HG03442 (cell line): Measurements from ENCODE around the gene IFT88.

Source experiments
- ATAC-seq: cut with Tn5 transposase; IDR thresholded peaks from one replicate; pipeline ENCODE4 v1.9.1; 2021; ENCODE audit warnings: mild to moderate bottlenecking, moderate library complexity; ENCODE audit not compliant: unreplicated experiment

Gene IFT88

GRCh38 chr13:20714161-20714560, 147.2 kb downstream of the IFT88 start:
- no peak for ATAC-seq

DNA sequence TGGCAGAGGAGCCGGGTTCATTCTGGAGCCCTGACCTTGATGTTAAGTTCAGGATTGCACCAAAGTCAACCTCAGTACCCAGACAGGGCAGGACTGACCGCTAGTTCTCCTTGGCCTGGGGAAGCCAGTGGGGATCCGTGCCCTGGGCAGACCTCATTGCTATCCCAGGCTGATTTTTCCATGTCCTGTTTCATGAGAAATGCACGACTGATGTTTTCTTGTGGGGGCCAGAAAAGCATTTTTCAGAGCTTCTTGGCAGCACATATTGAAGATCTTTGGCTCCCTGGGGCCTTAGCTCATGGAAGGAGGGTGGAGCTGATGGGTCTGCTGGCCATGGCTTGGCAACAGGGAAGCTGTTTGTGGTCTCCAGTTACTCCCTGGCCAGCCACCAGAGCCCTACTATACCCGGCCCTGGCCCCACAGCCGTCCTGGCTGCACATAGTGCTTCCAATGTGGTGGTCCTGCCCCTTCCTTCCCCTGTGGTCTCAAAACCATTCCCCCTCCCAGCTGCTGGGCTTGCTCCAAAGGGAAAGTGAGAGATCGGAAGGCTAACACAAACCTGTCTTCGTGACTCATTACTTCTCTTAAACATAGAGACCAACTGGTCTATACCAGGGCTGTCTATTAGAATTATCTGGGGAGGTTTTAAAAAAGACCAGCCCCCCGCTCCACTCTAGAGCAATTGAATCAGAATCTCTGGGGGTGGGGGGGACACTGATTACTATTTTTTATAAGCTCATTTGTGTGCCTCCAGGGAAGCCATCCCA, 147.8 kb downstream of the IFT88 start:
- ATAC-seq = no peak

- no peak for ATAC-seq
Measured at GRCh38 chr13:20715330-20715712, 148.4 kb downstream of the IFT88 start.

GRCh38 chr13:20716951-20717350, 150.0 kb downstream of the IFT88 start:
- ATAC-seq = no peak

- ATAC-seq = no peak
Measured at GRCh38 chr13:20717581-20718542, 150.9 kb downstream of the IFT88 start.

GRCh38 chr13:20718958-20719566, 152.1 kb downstream of the IFT88 start:
- ATAC-seq = no peak

DNA sequence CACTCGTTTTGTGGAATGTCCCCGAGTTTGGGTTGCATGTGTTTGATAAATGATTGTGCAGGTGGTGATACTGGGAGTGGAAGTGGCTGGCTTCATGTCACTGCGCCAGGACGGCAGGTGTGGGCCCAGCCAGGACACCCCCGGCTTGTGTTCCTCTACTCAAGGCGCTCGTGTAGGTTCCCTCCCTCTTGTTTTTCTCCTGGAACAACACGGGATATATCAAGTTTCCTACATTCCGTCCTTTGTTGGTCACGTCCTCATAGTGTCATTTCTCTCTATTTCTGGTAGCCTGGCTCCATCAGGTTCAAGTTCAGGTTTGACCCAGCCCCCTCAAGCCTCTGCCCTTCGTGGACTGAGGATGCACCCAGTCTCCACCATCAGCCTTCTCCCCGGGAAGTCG, 152.8 kb downstream of the IFT88 start:
- no peak for ATAC-seq

- ATAC-seq = no peak
Measured at GRCh38 chr13:20720499-20720898, 153.5 kb downstream of the IFT88 start.

GRCh38 chr13:20721058-20721453, 154.1 kb downstream of the IFT88 start:
- no peak for ATAC-seq

DNA sequence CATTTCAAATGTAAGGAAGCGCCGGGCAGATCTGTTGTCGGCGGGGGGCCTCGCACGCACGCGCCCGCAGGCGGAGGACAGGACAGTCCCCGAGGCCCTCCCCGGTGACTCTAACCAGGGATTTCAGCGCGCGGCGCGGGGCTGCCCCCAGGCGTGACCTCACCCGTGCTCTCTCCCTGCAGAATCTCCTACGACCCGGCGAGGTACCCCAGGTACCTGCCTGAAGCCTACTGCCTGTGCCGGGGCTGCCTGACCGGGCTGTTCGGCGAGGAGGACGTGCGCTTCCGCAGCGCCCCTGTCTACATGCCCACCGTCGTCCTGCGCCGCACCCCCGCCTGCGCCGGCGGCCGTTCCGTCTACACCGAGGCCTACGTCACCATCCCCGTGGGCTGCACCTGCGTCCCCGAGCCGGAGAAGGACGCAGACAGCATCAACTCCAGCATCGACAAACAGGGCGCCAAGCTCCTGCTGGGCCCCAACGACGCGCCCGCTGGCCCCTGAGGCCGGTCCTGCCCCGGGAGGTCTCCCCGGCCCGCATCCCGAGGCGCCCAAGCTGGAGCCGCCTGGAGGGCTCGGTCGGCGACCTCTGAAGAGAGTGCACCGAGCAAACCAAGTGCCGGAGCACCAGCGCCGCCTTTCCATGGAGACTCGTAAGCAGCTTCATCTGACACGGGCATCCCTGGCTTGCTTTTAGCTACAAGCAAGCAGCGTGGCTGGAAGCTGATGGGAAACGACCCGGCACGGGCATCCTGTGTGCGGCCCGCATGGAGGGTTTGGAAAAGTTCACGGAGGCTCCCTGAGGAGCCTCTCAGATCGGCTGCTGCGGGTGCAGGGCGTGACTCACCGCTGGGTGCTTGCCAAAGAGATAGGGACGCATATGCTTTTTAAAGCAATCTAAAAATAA, 154.7 kb downstream of the IFT88 start:
- ATAC-seq = no peak

DNA sequence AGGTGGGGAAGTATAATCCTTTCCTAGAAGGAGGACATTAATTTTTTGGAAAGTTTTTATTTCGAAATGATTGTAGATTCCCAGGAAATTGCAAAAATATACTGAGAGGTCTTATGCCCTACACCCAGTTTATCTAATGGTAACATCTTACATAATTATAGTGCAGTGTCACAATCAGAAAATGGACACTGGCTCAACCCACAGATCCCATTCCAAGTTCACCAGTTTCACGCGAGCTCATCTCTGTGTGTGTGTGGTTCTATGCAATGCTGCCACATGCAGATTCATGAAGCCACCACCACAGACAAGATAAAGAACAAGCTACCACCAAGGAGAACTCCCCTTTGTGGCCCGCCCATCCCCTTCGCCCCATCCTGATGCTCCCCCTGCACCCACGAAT, 160.9 kb downstream of the IFT88 start:
- no peak for ATAC-seq

DNA sequence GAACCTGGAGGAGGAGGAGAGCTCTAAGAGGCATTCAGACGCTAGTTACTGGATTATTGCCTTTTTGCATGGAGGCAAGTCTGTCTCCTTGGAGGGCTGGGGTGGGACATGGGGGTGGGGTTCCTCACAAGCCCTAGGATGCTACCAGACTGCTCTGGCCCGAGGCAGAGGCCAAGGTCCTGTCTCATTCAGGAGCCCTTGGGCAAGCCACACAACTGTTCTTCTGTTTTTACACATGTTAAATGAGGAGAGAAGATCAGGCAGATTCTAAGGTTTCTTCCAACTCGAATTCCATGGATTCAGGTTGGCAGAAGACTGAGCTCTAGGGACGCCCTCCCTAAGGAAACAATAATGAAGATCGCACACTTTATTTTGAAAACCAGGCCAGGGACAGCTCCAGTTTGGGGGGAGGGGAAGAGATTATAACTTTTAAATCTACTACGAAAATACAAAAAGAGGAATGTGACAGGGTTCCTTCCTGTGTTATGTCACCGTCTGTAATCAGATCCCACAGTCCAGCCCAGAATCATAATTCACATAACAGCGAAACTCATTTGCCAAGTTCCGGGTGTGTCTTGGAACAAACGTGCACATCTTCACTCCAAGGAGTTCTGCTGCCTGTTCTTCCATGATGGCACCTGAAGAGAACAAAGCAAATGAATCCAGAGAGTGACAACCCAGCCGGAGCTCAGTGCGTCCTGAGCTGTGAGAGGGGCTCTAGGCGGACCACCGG, 161.8 kb downstream of the IFT88 start:
- no peak for ATAC-seq

DNA sequence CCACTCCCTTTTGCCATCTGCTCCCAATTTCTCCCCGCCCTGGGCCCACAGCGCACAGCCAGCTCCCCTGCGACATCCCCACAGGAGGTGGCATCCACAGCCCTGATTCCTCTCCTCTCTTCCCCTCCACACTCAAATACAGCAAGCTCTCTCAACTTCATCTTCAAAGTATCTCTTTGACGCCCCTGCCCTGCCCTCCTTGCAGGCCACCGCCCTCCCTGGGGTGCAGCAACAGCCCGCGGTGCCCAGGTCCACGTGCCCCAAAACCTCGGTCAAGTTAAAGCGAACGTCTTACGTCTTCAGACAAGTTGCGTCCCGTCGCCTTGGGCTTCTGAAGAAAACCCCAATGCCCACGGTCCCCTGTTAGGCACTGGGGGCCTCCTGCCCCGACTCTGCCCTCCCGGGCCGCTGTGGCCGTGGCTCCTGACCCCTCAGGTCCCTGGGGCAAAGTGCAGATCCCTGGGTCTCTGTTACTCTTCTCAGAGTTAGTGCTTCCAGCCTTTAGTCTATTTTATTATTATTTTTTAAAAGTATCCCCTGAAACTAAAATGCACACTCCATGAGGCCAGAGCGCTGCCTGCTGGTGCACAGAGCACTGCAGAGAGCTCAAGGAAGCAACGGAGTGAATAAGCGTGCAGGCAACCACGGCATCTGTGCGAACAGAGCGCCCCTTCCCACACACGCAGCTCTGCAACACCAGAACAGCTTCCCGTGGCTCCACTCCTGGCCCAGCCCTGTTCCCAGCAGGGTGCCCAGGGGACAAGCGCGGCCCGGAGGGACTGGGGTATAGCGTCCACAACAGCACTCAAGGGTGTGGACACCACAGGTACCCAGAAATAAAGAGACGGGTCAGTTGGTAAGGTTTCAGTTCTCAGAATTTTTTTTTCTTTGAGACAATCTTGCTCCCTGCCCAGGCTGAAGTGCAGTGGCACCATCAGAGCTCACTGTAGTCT, 163.0 kb downstream of the IFT88 start:
- no peak for ATAC-seq

DNA sequence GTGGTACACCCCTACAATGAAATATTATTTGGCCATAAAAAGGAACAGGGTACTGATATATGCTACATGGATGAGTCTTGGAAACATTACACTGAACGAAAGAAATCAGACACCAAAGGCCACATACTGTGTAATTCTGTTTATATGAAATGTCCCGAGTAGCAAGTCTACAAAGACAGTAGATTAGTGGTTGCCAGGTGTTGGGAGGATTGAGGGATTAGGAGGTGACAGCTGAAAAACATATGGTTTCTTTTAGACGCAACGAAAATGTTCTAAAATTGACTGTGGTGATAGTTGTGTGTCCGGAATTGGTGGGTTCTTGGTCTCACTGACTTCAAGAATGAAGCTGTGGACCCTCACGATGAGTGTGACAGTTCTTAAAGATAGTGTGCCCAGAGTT, 171.7 kb downstream of the IFT88 start:
- ATAC-seq = no peak

DNA sequence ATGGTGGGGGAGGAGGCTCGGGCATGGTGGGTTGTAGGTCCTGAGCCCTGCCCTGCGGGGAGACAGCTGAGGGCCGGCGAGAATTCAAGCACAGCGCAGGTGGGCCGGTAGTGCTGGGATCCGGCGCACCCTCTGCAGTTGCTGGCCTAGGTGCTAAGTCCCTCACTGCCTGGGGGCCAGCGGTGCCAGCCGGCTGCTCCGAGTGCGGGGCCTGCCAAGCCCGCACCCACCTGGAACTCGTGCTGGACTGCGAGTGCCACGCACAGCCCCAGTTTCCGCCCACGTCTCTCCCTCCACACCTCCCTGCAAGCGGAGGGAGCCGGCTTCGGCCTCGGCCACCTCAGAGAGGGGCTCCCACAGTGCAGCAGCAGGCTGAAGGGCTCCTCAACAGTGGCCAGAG, 173.1 kb downstream of the IFT88 start:
- ATAC-seq = no peak
